Smooth muscle cell (in vitro differentiated cells): ENCODE results near the gene STX5. TPM values are rescaled to one million over a fixed set of nuclear protein-coding genes. Genes with fewer than 3 reads are reported as not detected.
A peak's percentile ranks its signal among the peaks of the same experiment; 100 is the strongest.
"Not testable (repeated sequence)": the region's sequence is repeated elsewhere in the genome, so short reads cannot be mapped to it uniquely, and the experiment has no call there.

Experiments
- DNase-seq: peaks from one replicate; lab custom pipeline; 2025; ENCODE audit not compliant: unreplicated experiment; lab: John Stamatoyannopoulos, UW
- H2AFZ ChIP-seq: fragments of 200-600 bp; sonication (generic); 2 replicates; pipeline ENCODE4 v1.6.0; 2016; ENCODE audit warnings: antibody characterized with exemption, low read depth, mild to moderate bottlenecking
- H3F3A ChIP-seq: fragments of 200-600 bp; sonication (generic); 2 replicates; pipeline ENCODE4 v1.6.0; 2017; ENCODE audit warnings: antibody characterized with exemption, low read depth
- H3K27ac ChIP-seq: fragments of 200-600 bp; sonication (generic); 2 replicates; pipeline ENCODE4 v1.5.1; 2016; ENCODE audit warnings: low read depth, mild to moderate bottlenecking
- H3K27me3 ChIP-seq: fragments of 200-600 bp; sonication (generic); 2 replicates; pipeline ENCODE4 v1.6.1; 2016; ENCODE audit warnings: low read depth, mild to moderate bottlenecking
- H3K36me3 ChIP-seq: fragments of 200-600 bp; sonication (generic); 2 replicates; pipeline ENCODE4 v1.5.1; 2016; ENCODE audit warnings: low read depth
- H3K4me1 ChIP-seq: fragments of 200-600 bp; sonication (generic); 2 replicates; pipeline ENCODE4 v1.5.1; 2016; ENCODE audit warnings: low read depth
- H3K4me2 ChIP-seq: fragments of 200-600 bp; sonication (generic); 2 replicates; pipeline ENCODE4 v1.6.0; 2016; ENCODE audit warnings: mild to moderate bottlenecking
- H3K4me3 ChIP-seq: fragments of 200-600 bp; sonication (generic); 2 replicates; pipeline ENCODE4 v1.5.1; 2016; ENCODE audit warnings: mild to moderate bottlenecking
- H3K79me2 ChIP-seq: fragments of 200-600 bp; sonication (generic); 2 replicates; pipeline ENCODE4 v1.6.0; 2016; ENCODE audit warnings: low read depth, mild to moderate bottlenecking
- H3K9ac ChIP-seq: fragments of 200-600 bp; sonication (generic); 2 replicates; pipeline ENCODE4 v1.6.0; 2016; ENCODE audit warnings: low read depth
- H3K9me3 ChIP-seq: fragments of 200-600 bp; sonication (generic); replicated peaks from 2 replicates; pipeline ENCODE4 v1.5.1; 2016; ENCODE audit warnings: low read depth
- H4K20me1 ChIP-seq: fragments of 200-600 bp; sonication (generic); 2 replicates; pipeline ENCODE4 v1.6.0; 2016; ENCODE audit warnings: low read depth
- CTCF ChIP-seq: fragments of 200-600 bp; sonication (generic); IDR thresholded peaks from 2 replicates; pipeline ENCODE4 v1.5.1; 2017; ENCODE audit warnings: borderline replicate concordance, mild to moderate bottlenecking, antibody characterized with exemption; ENCODE audit not compliant: insufficient read depth, poor library complexity, severe bottlenecking
- WGBS: methylation state at CpG from one replicate; pipeline ENCODE4 v1.1.7; 2016; ENCODE audit warnings: low lambda C conversion rate; 5-methylcytosine and 5-hydroxymethylcytosine counted together
- polyA plus RNA-seq: library from polyadenylated mRNA; unstranded; fragments of >200 nt; fragmentation: Nextera tagmentation; extraction: Ambion mirVana; gene quantifications from 2 replicates; pipeline ENCODE4 v1.2.1, GENCODE V29; 2016
- total RNA-seq: library from RNA; depleted of rRNA; stranded (reverse); fragments of >200 nt; gene quantifications from 2 replicates; pipeline ENCODE4 v1.2.3, GENCODE V29; 2014

The STX5 gene
- total and polyA plus RNA-seq, 2 experiments from 2014 or later: 44.6 to 67.9 TPM

GRCh38 chr11:62830904-62831519, 839 bp downstream of the STX5 start:
- H3K79me2 ChIP-seq: peaks cover 77% of the 10 kb centered on the region
- peaks cover 8% of the 10 kb centered on the region for H3K4me1 ChIP-seq
- H3K27ac ChIP-seq: peak overlapping the region; percentile 98
- no peaks in the 10 kb centered on the region for H3K27me3 ChIP-seq
- DNase-seq: no peak
- TF ChIP-seq CTCF: no peak
- 3% methylated on average over 31 of the region's 33 CpGs for WGBS
- peak overlapping the region; percentile 100 for H3K4me3 ChIP-seq
- H3K9me3 ChIP-seq: no peaks in the 10 kb centered on the region
- H3F3A ChIP-seq: no peaks in the 10 kb centered on the region
- H3K9ac ChIP-seq: peak overlapping the region; percentile 99
- H2AFZ ChIP-seq: no peak overlapping the region
- H3K4me2 ChIP-seq: peak overlapping the region; percentile 99
- peaks cover 5% of the 10 kb centered on the region for H3K36me3 ChIP-seq
- H4K20me1 ChIP-seq: peaks cover 54% of the 10 kb centered on the region

- peaks cover 66% of the 10 kb centered on the region for H3K79me2 ChIP-seq
- not testable (repeated sequence) for H3K4me2 ChIP-seq, H3K27me3 ChIP-seq, DNase-seq, H3K27ac ChIP-seq, H3K9me3 ChIP-seq, H3F3A ChIP-seq, H2AFZ ChIP-seq, H3K4me1 ChIP-seq, H3K9ac ChIP-seq, H3K4me3 ChIP-seq
- H3K36me3 ChIP-seq: peaks cover 19% of the 10 kb centered on the region
- WGBS: 99% methylated on average over 8 of the region's 8 CpGs
- H4K20me1 ChIP-seq: peaks cover 64% of the 10 kb centered on the region
These were observed 3.7 kb downstream of the STX5 start for GRCh38 chr11:62828130-62828529.

GRCh38 chr11:62823677-62824076, 8.2 kb downstream of the STX5 start:
- Histone ChIP-seq H3K9ac (no peak overlapping the region), H3K4me1 (no peaks in the 10 kb centered on the region), H4K20me1 (peaks cover 36% of the 10 kb centered on the region), H3K4me3 (no peak overlapping the region), H3K79me2 (peaks cover 31% of the 10 kb centered on the region), H2AFZ (no peak overlapping the region), H3K27me3 (no peaks in the 10 kb centered on the region), H3K4me2 (no peak overlapping the region), H3F3A (no peaks in the 10 kb centered on the region), H3K27ac (no peak overlapping the region), H3K36me3 (peaks cover 29% of the 10 kb centered on the region), H3K9me3 (no peaks in the 10 kb centered on the region)
- TF ChIP-seq CTCF: no peak
- 100% methylated on average over 3 of the region's 3 CpGs for WGBS
- DNase-seq: no peak

GRCh38 chr11:62817129-62817528, 14.7 kb downstream of the STX5 start:
- 99% methylated on average over 4 of the region's 4 CpGs for WGBS
- Histone ChIP-seq H2AFZ (no peak overlapping the region), H3K36me3 (peaks cover 17% of the 10 kb centered on the region)

More at GRCh38 chr11:62817129-62817528, 14.7 kb downstream of the STX5 start:
- Histone ChIP-seq H3K4me2 (no peak overlapping the region), H3K9me3 (no peaks in the 10 kb centered on the region), H3K27me3 (no peaks in the 10 kb centered on the region), H3K27ac (no peak overlapping the region), H3K4me1 (no peaks in the 10 kb centered on the region), H3K4me3 (no peak overlapping the region), H3K79me2 (no peaks in the 10 kb centered on the region), H3K9ac (no peak overlapping the region), H3F3A (no peaks in the 10 kb centered on the region), H4K20me1 (peaks cover 6% of the 10 kb centered on the region)
- DNase-seq: no peak
- no peak for TF ChIP-seq CTCF
